ENCODE results near the gene KRTAP5-10. TPM values are rescaled to one million over a fixed set of nuclear protein-coding genes. Genes with fewer than 3 reads are reported as not detected.

The KRTAP5-10 gene
- total and polyA plus RNA-seq, 9 of the 15 experiments (the other 6 are each of a cell fraction or from before 2014, with no cell fraction given), result not detected

- no peaks in the 10 kb centered on the region for H3K36me3 ChIP-seq (ENCODE audit: control insufficient read depth, insufficient read depth, low read length)
- H3K27ac ChIP-seq (ENCODE audit: extremely low read depth, low read depth, low read length), result no peak within 1 kb of the TSS
- 0% methylated on average over 2 of the region's 3 CpGs for WGBS (ENCODE audit: insufficient coverage, low coverage, missing lambda C conversion rate)
- POLR2A ChIA-PET, result interaction anchor here (0.7 kb wide), 1 partner anchor 9 kb away, joined by 3 read pairs; no protein-coding TSS in a partner anchor
- H3K4me1 ChIP-seq (replicated peaks in 1 of 2; ENCODE audit: control insufficient read depth in 2 of 2, insufficient read depth in 2 of 2, low read length in 2 of 2), result no peaks in the 10 kb centered on the region
- no peak within 1 kb of the TSS for H3K4me3 ChIP-seq
- ATAC-seq, result no peak
- H3K9me3 ChIP-seq (replicated peaks; ENCODE audit: control insufficient read depth, insufficient read depth, low read depth, low read length), result no peaks in the 10 kb centered on the region
- in situ Hi-C loops (cut with MboI) (loop anchor here (25.0 kb wide), 1 partner anchor 855 kb away; the partner anchor contains the start of gene CLPB), intact Hi-C loops (cut with micrococcal nuclease) (no loop called here)
- no peak for FAIRE-seq
- H3K9ac ChIP-seq (ENCODE audit: insufficient read depth in 1 of 2, low read depth in 2 of 2, low read length in 2 of 2), result no peak within 1 kb of the TSS
- no peaks in the 10 kb centered on the region for H3K9me1 ChIP-seq (ENCODE audit: control insufficient read depth, insufficient read depth, low read length)
- no peak for DNase-seq (ENCODE audit: extremely low read depth in 1 of 4, low spot score in 3 of 4)
- CTCF ChIA-PET (ENCODE audit: low intra/inter-chr PET ratio), result no interaction called here
- H3K79me2 ChIP-seq (ENCODE audit: control insufficient read depth, insufficient read depth, low read length), result no peaks in the 10 kb centered on the region
- BruUV-seq (replicated peaks), result no TSS peak
- H2AFZ ChIP-seq (ENCODE audit: low read depth, low read length), result no peak within 1 kb of the TSS
- peaks cover 7 to 36% of the 10 kb centered on the region in 2 experiments for H3K27me3 ChIP-seq (ENCODE audit: control insufficient read depth in 2 of 2, insufficient read depth in 2 of 2, low read length in 2 of 2)
- no peak within 1 kb of the TSS for H3K4me2 ChIP-seq (ENCODE audit: insufficient read depth, low read length)
- H4K20me1 ChIP-seq (replicated peaks; ENCODE audit: control insufficient read depth, insufficient read depth, low read length), result no peaks in the 10 kb centered on the region
- no peak for TF ChIP-seq NELFE (IDR thresholded peaks at IDR 0.05; ENCODE audit: insufficient read depth, insufficient read length)
- no peak for TF ChIP-seq ZBTB8A (IDR thresholded peaks at IDR 0.05; ENCODE audit: partially characterized antibody)
- TF ChIP-seq SMC3 (conservative IDR thresholded peaks at IDR 0.05; ENCODE audit: insufficient read depth, low read depth, low read length), result no peak
- no peak for TF ChIP-seq CEBPB (tag; IDR thresholded peaks at IDR 0.05)
- TF ChIP-seq, protein P1, sequence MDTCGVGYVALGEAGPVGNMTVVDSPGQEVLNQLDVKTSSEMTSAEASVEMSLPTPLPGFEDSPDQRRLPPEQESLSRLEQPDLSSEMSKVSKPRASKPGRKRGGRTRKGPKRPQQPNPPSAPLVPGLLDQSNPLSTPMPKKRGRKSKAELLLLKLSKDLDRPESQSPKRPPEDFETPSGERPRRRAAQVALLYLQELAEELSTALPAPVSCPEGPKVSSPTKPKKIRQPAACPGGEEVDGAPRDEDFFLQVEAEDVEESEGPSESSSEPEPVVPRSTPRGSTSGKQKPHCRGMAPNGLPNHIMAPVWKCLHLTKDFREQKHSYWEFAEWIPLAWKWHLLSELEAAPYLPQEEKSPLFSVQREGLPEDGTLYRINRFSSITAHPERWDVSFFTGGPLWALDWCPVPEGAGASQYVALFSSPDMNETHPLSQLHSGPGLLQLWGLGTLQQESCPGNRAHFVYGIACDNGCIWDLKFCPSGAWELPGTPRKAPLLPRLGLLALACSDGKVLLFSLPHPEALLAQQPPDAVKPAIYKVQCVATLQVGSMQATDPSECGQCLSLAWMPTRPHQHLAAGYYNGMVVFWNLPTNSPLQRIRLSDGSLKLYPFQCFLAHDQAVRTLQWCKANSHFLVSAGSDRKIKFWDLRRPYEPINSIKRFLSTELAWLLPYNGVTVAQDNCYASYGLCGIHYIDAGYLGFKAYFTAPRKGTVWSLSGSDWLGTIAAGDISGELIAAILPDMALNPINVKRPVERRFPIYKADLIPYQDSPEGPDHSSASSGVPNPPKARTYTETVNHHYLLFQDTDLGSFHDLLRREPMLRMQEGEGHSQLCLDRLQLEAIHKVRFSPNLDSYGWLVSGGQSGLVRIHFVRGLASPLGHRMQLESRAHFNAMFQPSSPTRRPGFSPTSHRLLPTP (IDR thresholded peaks at IDR 0.05; ENCODE audit: borderline replicate concordance, extremely low read depth, insufficient read length), result no peak
- TF ChIP-seq CREB3 (tag; conservative IDR thresholded peaks at IDR 0.05; ENCODE audit: low read depth), result no peak
- no peak for TF ChIP-seq TGIF2 (CRISPR knock-in tag; IDR thresholded peaks at IDR 0.05)
- TF ChIP-seq SAFB2 (IDR thresholded peaks at IDR 0.05; ENCODE audit: borderline replicate concordance, low read depth, low read length, severe bottlenecking), result no peak
- no peak for TF ChIP-seq MED1 (CRISPR knock-in tag; IDR thresholded peaks at IDR 0.05; ENCODE audit: borderline replicate concordance)
- no peak for TF ChIP-seq E2F3 (CRISPR knock-in tag; IDR thresholded peaks at IDR 0.05)
- TF ChIP-seq HMG20A (CRISPR knock-in tag; conservative IDR thresholded peaks at IDR 0.05), result no peak
- TF ChIP-seq STAT5A (IDR thresholded peaks at IDR 0.05; ENCODE audit: borderline replicate concordance, low read length), result no peak
- no peak for TF ChIP-seq ZNF395 (CRISPR knock-in tag; IDR thresholded peaks at IDR 0.05)
- TF ChIP-seq THAP7 (CRISPR knock-in tag; IDR thresholded peaks at IDR 0.05), result no peak
- TF ChIP-seq CHD4 (IDR thresholded peaks at IDR 0.05; ENCODE audit: insufficient read depth, insufficient replicate concordance, low read depth, low read length, poor library complexity, severe bottlenecking), result no peak
- no peak for TF ChIP-seq NUFIP1 (IDR thresholded peaks at IDR 0.05; ENCODE audit: partially characterized antibody)
Observed at GRCh38 chr11:71582309-71582895, 17.0 kb downstream of the KRTAP5-10 start, which contains the start of gene KRTAP5-11. Gene KRTAP5-11, minus strand, starts transcription at chr11:71582875. Its CDS starts 38 bp downstream, at chr11:71582837.
